OCI-LY3 (cell line): ENCODE data around the gene ITSN1.

Experiments used
- EZH2phosphoT487 ChIP-seq: fragments of 200-600 bp; shearing (Covaris generic); IDR thresholded peaks from 2 replicates; pipeline ENCODE4 v1.6.1; 2018; ENCODE audit warnings: antibody characterized with exemption, mixed run types, low read depth
- TF ChIP-seq, protein P1 (sequence below): fragments of 200-600, 300-600 bp; sonication (generic); IDR thresholded peaks from 2 replicates; pipeline ENCODE4 v1.5.1; 2014; ENCODE audit warnings: antibody characterized with exemption, low read length, low read depth

DNA sequence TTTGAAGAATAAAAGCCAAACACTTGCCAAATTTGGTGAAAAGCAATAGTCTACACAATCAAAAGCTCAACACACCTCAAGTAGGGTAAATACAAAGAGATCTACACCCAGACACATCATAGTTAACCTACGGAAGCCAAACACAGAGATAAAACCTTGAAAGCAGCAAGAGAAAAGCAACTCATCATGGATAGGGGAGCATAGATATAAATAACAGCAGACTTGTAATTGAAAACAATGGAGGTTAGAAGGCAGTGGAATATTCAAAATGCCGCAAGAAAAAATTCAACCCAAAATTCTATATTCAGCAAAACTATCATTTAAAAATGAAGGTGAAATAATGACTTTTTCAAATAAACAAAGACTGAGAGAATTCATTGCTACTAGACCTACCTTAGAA lies 105.1 kb downstream of the ITSN1 start:
- TF ChIP-seq, protein P1, sequence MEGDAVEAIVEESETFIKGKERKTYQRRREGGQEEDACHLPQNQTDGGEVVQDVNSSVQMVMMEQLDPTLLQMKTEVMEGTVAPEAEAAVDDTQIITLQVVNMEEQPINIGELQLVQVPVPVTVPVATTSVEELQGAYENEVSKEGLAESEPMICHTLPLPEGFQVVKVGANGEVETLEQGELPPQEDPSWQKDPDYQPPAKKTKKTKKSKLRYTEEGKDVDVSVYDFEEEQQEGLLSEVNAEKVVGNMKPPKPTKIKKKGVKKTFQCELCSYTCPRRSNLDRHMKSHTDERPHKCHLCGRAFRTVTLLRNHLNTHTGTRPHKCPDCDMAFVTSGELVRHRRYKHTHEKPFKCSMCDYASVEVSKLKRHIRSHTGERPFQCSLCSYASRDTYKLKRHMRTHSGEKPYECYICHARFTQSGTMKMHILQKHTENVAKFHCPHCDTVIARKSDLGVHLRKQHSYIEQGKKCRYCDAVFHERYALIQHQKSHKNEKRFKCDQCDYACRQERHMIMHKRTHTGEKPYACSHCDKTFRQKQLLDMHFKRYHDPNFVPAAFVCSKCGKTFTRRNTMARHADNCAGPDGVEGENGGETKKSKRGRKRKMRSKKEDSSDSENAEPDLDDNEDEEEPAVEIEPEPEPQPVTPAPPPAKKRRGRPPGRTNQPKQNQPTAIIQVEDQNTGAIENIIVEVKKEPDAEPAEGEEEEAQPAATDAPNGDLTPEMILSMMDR: no peak
- no peak for TF ChIP-seq EZH2phosphoT487
